LHCN-M2 (cell line): ENCODE measurements around the gene LTF. TPM values are rescaled to one million over a fixed set of nuclear protein-coding genes. Genes with fewer than 3 reads are reported as not detected.

Source experiments
- DNase-seq: peaks from one replicate; pipeline ENCODE4 v3.0.0-alpha.2; 2012; ENCODE audit warnings: low read depth
- total RNA-seq: library from RNA; depleted of rRNA; stranded (reverse); fragments of >200 nt; gene quantifications from 2 replicates; pipeline ENCODE4 v1.2.3, GENCODE V29; 2014

Gene LTF
- total RNA-seq, 1 experiment from 2014 or later = 0.06 TPM

DNA sequence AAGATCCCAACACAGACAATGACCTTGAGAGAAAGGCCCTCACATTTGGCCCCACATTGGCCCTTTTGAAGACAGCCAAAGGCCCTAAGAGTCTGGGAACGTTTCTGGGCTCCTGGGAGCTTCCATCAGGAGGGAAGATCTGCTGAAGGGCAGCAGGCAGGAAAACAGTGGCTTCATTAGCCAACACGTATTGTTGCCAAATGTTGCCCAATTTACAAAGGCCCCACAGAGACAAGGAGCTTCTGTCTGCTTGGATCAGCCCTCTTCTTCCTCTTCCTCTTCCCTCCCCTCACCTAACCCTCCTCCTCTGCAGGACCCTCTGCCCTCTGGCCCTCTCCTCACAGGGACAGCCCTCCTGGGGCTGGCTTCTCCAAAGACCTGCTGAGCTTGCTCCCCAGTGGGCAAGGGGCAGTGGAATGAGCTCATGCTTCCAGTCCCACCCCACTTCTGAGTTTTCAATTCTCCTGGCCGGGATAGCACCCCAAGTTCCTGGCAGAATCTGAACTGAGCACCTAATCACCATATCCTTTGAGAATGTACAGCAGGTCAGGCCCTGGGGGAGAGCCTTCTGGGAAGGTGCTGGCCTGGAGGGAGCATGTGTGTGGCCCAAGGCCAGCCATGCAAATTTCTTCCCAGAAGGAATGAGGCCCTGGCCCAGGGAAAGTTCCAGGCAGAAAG is 5.1 kb upstream of the LTF start:
- no peak for DNase-seq

DNA sequence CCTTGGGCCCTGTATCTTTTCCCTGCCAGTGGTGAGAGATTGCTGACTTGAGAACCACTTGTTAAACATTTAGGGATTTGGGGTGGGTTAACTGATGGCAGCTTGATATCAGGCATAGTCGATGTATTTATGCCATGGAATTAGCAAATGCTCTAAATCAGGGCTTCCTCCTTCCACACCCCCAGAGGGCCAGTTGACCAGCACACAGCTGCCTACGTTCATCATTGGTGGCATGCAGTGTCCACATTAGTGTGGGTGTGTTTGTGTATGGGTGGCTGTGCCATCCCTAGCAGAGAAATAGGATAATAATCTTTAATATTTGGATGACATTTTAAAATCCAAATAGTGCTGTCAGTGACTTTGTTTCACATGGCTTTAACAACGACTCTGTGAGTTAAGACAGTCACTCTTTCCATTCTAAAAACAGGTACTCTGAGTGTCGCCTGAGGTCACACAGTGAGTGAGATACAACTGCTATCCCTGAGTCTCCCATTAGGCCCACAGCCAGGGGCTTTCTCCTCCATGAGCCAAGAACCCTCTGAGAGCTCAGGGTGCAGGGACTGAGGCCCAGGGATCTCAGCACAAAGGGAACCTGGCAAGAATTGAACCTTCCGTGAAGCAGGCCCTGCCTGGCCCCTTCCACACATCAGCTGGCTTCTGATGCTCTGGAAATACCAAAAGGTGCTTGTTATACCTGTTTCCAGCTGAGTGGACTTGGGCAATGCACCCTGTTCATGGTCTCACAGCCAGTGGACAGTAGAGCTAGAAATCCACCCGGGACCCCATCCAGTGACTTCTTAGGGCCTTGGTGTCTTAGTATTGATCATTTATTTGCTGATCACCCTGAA is 4.3 kb upstream of the LTF start:
- DNase-seq = no peak

DNA sequence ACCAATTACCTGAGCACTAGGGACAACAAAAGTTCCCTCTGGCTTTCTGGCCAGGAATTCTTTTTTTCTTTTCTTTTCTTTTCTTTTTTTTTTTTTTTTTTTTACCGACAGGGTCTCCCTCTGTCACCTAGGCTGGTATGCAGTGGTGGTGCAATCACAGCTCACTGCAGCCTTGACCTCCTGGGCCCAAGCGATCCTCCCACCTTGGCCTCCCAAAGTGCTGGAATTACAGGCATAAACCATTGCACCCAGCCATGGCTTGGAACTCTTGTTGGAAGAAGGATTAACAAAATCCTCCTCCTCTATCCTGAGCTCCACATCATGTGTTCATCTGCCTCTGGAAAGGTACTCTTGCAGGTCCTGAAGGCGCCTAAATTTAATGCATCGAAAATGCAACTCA is 2.9 kb upstream of the LTF start:
- DNase-seq = no peak

DNA sequence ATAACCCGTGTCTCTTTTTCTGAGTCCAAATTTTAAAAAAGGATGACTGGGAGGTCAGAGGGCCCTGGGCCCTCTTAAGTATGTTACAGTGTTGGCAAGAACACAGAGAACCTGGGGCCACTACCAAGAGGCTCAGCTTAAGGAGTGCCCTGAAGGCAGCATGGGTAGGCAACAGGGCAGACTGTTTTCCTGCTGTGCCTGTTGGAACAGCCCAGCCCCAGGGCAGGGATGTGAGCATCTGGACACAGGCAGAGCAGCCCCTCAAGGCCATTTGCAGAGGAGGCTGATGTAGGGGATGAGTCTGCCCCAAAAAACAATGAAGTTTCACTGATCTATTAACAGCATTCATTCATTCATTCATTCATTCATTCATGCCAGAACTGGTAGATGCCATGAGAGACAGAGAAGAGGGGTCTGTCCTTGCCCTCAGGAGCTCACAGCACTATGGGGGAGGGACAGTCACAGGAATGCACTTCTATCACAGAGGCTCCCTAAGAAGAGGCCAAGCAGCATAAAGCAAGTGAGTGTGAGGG is 2.2 kb upstream of the LTF start:
- DNase-seq = no peak

DNA sequence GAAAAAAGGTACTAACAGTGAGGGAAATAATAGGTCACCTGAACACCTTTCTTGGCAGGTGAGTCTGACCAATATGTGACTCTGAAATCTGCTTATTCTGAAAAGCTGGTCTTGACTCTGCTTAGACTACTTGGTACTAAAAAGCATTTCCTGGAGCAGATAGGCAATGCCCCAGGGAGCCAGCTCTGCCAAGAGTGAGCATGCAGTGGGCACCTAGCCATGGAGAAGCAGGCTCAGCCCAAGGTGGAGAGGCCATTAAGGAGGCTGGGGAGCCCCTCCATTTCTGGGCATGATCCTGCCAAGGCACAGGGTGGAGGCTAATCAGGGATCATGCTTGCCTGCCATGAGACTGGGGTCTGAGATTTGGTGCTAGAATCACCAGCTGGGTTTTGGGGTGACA is 1.6 kb upstream of the LTF start:
- DNase-seq = no peak

DNA sequence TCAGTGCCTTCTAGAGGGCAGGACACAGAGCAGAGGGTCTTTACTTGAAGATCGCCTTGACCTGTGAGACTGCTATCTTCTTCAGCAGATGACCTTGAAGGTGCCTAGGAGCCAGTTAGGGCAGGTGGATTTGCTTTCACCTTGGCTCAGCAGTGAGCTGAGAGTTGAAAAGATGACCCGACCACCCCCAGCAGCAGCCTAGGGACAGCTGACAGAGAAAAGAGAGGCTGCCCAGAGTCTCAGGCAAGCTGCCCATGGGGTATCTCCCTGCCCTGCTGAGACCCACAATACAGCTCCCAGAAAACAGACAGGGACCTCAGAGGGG is 453 bp upstream of the LTF start:
- no peak for DNase-seq

DNA sequence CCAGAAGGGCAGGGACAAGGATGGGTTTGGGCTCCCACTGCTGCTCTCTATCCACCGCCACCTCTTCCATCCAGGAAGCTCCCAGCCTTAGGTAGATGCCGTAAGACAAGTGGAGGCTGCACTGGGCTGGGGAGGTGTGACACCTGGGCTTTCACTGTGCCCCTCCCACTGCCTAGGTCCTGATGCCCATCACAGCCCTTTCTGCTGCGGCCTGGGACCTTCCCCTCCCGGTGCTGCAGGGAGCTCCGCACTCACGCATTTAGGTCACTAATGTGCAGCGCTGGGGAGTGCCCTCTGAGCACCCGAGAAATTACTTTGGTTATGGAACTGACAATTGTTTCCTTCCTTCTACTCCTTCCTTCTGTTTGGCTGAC is 850 bp downstream of the LTF start:
- no peak for DNase-seq

DNA sequence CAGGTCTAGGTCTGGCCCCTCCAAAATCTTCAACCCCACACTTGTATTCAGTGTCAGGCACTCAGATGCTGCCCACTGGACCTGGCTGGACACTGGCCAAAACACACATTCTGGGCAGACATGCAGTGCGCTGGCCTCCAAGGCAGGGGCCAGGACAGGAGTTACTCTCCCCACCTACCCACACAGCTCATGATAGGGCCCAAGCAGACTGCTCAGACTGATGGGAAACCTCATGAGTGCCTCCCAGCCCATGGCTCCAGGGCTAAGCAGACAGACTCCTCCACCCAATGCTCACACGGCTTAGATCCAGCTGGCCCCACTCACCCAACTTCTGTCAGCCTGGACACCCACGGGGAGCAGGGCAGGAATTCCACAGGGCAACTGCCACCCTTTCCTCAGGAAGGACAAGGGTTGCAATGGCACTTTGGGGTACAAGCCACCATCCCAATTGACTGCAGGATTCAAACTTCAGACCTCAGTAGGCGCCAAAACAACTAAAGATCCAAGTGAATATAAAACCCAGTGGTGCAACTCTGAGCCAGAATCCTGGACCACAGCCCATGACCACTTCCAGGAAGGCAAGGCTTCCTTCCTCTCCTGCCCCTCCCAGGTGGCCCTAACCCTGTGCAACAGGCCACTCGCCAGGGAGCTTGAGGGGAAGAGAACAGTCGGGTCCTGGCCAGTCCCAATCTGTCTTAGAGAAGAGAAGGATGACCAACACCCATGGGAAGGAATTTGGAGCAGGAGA is 1.4 kb downstream of the LTF start:
- DNase-seq = no peak

DNA sequence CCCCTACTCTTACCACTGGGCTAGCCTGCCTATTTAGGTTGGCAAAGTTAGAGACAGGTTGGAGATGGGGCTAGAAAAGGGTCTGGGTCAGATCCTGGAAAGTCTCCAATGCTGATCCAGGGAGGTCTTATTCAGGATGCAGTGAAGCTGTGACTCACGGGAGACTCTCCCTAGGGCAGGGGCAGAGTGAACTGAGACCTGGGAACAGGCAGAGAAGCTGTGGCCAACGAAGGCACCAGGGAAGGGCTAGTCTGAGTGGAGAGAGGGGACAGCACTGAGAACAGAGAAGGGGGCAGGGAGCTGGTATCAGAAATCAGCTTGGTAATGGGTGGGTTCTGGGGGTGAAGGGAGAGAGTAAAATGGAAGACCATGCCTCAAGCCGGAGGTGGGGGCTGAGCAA is 2.2 kb downstream of the LTF start:
- DNase-seq = no peak

DNA sequence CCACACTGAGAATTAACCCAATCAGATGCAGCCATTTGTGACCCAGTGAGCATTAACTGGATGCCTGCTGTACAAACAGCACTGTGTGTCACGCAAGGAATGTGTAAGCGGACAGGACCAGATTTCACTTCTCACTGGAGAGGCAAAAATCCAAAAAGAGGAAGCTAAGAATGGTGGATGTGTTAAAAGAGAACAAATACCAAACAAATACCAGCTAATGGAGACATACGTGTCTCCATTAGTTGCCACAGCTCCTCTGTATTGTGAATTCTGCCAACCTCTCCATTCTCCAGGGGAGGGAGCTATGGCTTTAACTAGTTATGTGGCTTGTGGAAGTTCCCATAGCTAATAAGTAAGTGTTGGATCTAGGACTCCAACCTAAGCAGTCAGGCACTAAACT is 2.6 kb downstream of the LTF start:
- DNase-seq = peak; percentile 31

DNA sequence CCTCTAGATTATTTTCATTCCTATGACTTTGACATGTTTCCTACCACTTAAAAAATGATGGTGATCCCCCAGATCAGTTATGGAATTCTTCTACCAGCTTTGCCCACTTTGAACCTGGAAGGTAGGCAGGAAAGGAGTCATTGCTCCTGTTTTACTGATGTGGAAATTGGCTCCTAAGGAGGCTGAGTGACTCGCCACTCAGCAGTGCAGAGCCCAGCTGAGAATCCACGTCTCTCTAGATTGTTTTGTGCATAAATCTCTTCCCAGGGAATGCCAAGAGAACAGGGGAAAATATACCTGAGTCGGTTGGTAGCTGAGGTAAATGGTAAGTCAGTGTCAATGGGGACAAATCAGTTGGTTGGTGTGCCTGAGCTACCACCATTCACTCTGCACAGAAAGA is 4.7 kb downstream of the LTF start:
- no peak for DNase-seq

DNA sequence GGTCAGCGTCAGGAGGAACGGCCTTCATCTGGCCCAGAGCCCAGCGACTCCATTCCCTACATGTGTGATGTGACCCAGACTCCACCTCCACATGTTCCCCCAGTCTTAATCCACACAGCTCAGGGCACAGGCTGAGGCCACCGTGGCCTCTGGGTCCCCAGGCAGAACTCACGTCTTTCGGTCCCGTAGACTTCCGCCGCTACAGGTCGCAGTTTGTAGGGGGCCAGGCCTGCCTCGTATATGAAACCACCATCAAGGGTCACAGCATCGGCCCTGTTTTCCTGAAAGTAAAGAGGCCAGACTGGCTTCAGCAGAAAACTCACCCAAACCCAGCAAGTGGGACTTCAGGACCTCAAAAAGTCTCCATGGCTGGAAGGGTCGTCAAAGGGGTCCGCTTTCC is 8.6 kb downstream of the LTF start:
- no peak for DNase-seq

DNA sequence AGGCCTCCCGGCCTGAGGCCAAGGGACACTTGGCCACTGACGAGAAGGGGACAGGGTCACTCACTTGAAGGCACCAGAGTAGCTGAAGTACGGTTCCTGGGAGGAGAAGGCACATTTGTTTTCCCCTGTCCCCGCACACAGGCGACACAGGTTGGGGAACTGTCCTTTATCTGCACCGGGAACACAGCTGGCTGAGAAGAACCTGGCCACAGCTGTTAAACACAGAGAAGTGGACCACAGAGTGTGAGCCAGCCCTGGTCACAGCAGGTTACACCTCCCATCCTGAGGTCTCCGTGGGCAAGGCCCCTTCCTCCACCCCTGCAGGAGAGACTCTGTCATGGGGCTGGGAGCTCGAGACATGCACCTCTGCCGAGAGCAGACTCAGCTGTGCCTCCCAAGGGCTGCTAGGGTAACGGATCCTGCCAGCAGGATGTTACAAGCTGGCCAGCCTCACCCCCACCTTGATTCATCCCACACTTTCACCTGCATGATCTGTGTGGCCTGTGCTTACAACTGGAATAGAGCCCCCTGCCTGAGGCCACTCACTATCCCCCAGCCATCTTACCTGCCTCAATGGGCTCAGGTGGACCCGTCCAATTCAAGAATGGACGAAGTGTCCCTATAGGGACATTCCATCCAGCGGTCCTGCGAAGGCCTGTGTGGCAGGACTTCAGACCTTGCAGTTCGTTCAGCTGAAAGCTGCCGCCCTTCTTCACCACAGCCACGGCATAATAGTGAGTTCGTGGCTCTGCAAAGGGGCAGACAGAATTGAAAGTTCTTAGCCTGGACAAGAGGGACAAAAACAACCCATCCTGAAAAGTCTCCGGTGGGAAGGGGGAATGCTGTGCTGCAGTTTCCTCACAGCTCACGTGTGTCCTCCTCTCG is 9.2 kb downstream of the LTF start:
- no peak for DNase-seq

DNA sequence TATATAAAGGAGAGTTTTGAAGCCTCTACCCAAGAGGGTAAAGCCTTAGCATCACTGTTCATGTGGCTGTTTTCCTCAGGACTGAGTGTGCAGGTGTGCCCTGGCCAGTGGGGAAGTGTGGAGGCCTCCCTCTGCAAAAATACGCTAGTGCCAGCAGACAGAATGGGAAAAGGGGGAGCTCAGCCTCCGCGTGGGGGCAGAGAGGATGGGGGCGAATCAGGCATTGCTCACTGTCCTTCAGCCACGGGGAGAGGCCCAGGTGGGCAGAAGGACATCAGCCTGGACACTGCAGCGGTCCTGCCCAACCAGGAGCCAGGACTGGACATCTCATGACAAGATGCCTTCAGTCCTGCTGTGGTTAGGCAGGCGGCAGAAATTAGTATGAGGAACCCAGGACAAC is 10.1 kb downstream of the LTF start:
- no peak for DNase-seq

DNA sequence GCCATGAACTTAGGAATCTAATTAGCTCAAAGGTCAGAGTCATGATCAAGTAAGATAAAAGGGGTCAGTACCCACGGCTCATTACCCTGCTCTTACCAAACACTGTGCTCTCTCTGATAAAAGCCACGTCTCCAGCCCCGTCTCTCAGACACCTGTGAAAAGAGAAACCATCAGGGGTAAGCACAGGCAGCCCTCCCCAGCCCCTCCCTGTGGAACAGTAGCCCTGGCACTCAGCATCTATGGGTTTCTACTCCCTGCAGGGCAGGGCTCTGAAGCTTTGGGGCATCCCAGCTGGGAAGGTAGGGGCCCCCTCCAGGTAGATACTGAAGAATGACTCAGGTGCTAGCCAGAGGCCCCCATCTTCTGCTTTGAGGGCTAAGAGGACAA is 10.5 kb downstream of the LTF start:
- no peak for DNase-seq

DNA sequence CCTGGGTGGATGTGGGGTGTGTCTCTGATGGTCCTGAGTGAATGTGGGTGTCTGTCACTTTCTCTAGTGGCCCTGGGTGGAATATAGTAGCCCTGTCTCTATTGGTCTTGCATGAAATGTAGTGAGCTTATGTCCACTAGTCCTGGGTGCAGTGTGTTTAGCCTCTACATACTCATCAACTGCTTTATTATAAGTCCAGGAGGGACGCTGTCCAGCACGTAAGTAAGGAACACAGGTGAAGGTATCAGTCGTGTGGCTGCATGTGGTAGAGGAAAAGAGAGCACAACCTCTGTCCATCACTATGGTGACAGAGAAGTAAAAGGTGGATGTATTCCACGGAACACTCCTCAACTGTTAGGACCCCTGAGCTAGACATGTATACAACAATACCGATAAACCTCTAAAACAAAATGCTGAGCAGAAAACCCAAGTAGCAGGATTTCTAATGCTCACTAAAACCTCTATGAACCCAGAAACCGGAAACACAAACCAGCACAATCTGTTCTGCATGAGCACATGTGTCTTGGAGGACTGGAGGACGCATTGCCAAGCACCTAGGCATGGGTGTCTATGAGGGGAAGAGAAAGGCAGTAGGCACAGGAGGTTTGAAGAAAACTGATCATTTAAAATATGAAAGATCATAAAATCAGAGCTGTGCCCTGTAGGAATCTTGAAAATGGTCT is 11.0 kb downstream of the LTF start:
- no peak for DNase-seq

DNA sequence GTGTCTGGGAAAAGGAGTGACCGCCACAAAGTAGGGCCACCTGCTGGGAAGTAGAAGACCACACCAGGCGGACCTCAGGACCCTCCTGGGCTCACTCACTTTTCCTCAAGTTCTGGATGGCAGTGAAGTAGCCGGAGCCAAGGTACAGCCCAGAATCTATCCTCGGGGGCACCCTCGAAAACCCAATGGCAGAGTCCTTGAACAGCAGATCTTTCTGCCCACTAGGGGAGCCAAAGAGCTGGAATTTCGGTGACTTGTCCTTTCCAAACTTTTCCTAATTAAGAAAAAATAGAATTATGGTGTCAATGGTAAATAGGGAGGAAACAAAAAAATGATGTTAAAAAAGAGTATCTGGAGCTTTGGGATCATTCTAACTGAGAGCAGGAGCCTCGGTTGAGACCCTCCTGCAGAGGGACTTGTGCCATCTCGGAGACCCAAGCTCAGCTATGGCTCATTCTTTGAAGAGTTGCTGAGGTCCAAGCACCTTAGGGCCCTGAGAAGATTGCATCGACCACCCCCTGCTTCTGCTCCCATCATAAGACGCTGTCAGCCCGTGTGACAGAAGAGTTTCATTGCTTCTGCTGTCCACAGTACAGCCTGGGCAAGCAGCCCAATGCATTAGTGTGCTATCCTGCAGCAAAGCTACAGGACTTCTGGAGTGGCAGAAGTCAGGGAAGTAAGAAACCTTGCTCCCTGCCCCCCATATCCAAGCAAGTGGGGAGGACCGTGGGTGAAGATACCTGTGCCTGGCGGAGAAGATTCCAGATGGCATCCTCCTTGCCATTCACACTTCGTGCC is 14.8 kb downstream of the LTF start:
- peak; percentile 16 for DNase-seq

DNA sequence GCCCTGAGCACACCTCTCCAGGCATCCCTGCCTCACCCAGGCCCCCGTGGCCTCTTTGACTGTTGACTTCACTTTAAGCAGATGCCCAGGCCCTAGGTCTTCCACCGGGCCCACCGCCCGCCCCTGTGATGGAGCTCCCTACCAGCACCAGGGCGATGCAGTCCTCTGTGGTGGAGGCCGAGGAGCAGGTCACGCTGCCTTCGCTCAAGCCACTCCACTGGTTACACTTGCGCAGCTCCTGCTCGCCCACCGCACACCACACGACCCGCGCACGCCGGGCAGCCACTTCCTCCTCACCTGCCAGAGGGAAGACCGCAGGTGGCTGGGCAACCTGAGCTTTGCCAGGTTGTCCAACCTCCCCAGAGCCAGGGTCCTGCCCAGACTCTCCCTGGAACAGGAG is 16.0 kb downstream of the LTF start:
- no peak for DNase-seq

DNA sequence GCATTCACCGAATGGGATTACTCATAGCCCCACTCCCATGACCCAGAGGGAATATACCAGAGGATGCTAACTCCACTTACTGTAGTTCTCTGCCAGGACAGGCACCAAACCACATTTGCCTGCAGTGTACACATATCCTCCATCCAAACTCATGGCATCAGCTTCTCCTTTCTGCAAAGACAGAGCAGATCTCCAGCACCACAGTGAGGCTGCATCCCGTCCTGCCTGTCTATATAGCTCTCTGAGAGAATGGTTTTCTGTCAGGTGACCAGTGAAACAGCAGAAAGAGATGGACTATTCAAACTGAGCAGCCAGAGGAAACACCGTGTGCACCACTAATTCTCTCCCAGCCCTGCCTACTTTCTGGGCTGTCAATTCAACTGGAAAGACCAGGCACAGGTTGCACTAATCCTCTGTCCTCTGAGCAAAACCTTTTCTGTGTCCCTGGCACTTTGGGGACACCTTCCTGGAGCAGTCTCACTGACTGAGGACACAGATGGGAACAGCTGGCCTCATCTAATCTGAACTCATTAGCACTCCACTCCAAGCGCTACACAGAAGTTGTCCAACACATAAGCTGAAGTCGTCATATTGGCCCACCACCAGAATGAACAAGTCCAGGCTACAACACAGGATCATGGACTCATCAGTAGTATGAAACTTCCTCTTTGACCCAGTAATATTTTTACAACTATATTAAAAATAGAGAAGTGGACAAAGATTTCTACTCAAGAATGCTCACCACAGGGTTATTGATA is 17.3 kb downstream of the LTF start:
- DNase-seq = no peak
